SK-N-SH treated with all-trans-retinoic acid at 6 μM for 48 hours (cell line): ENCODE measurements around the gene MOAP1.
"Not testable (repeated sequence)": the region's sequence is repeated elsewhere in the genome, so short reads cannot be mapped to it uniquely, and the experiment has no call there.

Experiments
- BACH2 ChIP-seq: fragments of 250-450 bp; sonication (Bioruptor Pico); IDR thresholded peaks from 2 replicates; pipeline ENCODE4 v1.9.0; 2021; ENCODE audit warnings: mild to moderate bottlenecking, borderline replicate concordance
- CREB5 ChIP-seq: fragments of 250-450 bp; sonication (Bioruptor Pico); IDR thresholded peaks from 2 replicates; pipeline ENCODE4 v1.5.1; 2020; ENCODE audit warnings: low read depth, mild to moderate bottlenecking, moderate library complexity
- CSDC2 ChIP-seq: fragments of 250-450 bp; sonication (Bioruptor Pico); IDR thresholded peaks from 2 replicates; pipeline ENCODE4 v1.5.0; 2020; ENCODE audit warnings: mild to moderate bottlenecking, moderate library complexity
- ESRRG ChIP-seq: fragments of 250-450 bp; sonication (Bioruptor Pico); IDR thresholded peaks from 2 replicates; pipeline ENCODE4 v1.6.1; 2021; ENCODE audit warnings: mild to moderate bottlenecking
- OSR1 ChIP-seq: fragments of 250-450 bp; sonication (Bioruptor Pico); IDR thresholded peaks from 2 replicates; pipeline ENCODE4 v1.8.0; 2022; ENCODE audit warnings: moderate library complexity, mild to moderate bottlenecking, inconsistent platforms
- POU6F1 ChIP-seq: fragments of 250-450 bp; sonication (Bioruptor Pico); IDR thresholded peaks from 2 replicates; pipeline ENCODE4 v1.8.0; 2021; ENCODE audit warnings: low read depth, mild to moderate bottlenecking, moderate library complexity, borderline replicate concordance
- PPARA ChIP-seq: fragments of 250-450 bp; sonication (Bioruptor Pico); IDR thresholded peaks from 2 replicates; pipeline ENCODE4 v1.5.0; 2020; ENCODE audit warnings: mild to moderate bottlenecking, borderline replicate concordance
- RARB ChIP-seq: fragments of 250-450 bp; sonication (Bioruptor Pico); IDR thresholded peaks from 2 replicates; pipeline ENCODE4 v1.8.0; 2021; ENCODE audit warnings: mild to moderate bottlenecking, moderate library complexity
- SNAI2 ChIP-seq: fragments of 250-450 bp; sonication (Bioruptor Pico); IDR thresholded peaks from 2 replicates; pipeline ENCODE4 v1.5.0; 2020; ENCODE audit warnings: mild to moderate bottlenecking, moderate library complexity
- TCF4 ChIP-seq: fragments of 250-450 bp; sonication (Bioruptor Pico); IDR thresholded peaks from 2 replicates; pipeline ENCODE4 v1.8.0; 2021; ENCODE audit warnings: mild to moderate bottlenecking, moderate library complexity, borderline replicate concordance
- TSHZ2 ChIP-seq: fragments of 250-450 bp; sonication (Bioruptor Pico); IDR thresholded peaks from 2 replicates; pipeline ENCODE4 v1.5.0; 2020; ENCODE audit warnings: mild to moderate bottlenecking, moderate library complexity
- ZFP3 ChIP-seq: fragments of 250-450 bp; sonication (Bioruptor Pico); IDR thresholded peaks from 2 replicates; pipeline ENCODE4 v1.5.0; 2020; ENCODE audit warnings: mild to moderate bottlenecking, moderate library complexity
- ZNF565 ChIP-seq: fragments of 450-650 bp; formaldehyde crosslinking; conservative IDR thresholded peaks from 2 replicates; pipeline ENCODE4 v1.5.0; 2020; ENCODE audit warnings: low read depth, mild to moderate bottlenecking, moderate library complexity
- ZNF8 ChIP-seq: fragments of 450-650 bp; formaldehyde crosslinking; IDR thresholded peaks from 2 replicates; pipeline ENCODE4 v1.5.0; 2020; ENCODE audit warnings: mild to moderate bottlenecking, moderate library complexity

DNA sequence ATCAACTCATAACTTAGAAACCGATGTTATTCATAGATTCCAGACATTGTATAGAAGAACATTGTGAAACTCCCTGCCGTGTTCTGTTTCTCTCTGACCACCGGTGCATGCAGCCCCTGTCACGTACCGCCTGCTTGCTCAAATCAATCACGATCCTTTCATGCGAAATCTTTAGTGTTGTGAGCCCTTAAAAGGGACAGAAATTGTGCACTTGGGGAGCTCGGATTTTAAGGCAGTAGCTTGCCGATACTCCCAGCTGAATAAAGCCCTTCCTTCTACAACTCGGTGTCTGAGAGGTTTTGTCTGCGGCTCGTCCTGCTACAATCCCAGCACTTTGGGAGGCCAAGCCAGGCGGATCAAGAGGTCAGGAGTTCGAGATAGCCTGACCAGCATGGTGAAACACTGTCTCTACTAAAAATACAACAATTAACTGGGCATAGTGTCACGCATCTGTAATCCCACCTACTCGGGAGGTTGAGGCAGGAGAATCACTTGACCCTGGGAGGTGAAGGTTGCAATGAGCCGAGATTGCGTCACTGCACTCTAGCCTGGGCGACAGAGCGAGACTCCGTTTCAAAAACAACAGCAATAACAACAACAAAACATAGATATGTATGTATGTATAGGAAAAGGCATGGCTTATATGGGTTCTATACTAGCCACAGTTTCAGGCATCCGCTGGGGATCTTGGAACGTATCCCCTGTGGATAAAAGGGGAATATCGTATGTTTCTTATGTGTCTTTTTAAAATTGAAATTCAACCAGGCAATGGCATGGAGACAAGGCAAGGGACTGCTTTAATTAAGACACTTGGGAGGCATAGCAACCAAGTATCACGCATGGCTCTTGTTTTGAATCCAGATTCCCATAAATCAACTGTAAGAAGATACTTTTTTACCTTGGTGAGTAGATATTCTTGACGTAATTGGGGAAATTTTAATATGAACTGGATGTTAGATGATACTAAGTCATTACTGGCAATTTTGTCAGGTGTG is 19.1 kb downstream of the MOAP1 start:
- TF ChIP-seq ZFP3 (CRISPR knock-in tag); SNAI2; OSR1 (CRISPR knock-in tag); PPARA; CREB5 (CRISPR knock-in tag); TCF4 (CRISPR knock-in tag); ZNF565 (CRISPR knock-in tag); RARB (CRISPR knock-in tag); ZNF8 (CRISPR knock-in tag); POU6F1; BACH2 (CRISPR knock-in tag); ESRRG; TSHZ2; CSDC2 (CRISPR knock-in tag): not testable (repeated sequence)
